HEK293 (cell line): ENCODE measurements around the gene CDYL.

Experiments
- CTCF ChIA-PET: fragments of 350-600 bp; formaldehyde crosslinking; extraction: SDS; loops from one replicate; lab custom pipeline; 2021; ENCODE audit warnings: antibody characterized with exemption; lab: Yijun Ruan, JAX
- POLR2A ChIA-PET: fragments of 300-600 bp; formaldehyde crosslinking; extraction: SDS; loops from one replicate; lab custom pipeline; 2020; ENCODE audit warnings: antibody characterized with exemption, inconsistent platforms; lab: Yijun Ruan, JAX
- H3K27ac ChIP-seq: fragments of 200-500 bp; sonication (Bioruptor generic); 2 replicates; pipeline ENCODE4 v1.5.1; 2014; ENCODE audit warnings: low read depth, low read length, control low read depth, inconsistent platforms; ENCODE audit errors: extremely low read depth
- H3K36me3 ChIP-seq, 2 experiments: fragments of 200-500 bp in 1 of 2; sonication (Bioruptor generic) in 1 of 2; 1 replicate in 1 of 2; 2 replicates in 1 of 2; pipeline ENCODE4 v1.5.1; 2014 to 2017; ENCODE audit warnings: inconsistent platforms in 2 of 2, low read length in 2 of 2; ENCODE audit not compliant: control insufficient read depth in 2 of 2, insufficient read depth in 1 of 2
- H3K4me1 ChIP-seq: fragments of 200-500 bp; sonication (Bioruptor generic); 2 replicates; pipeline ENCODE4 v1.5.1; 2014; ENCODE audit warnings: mild to moderate bottlenecking, low read length, inconsistent platforms; ENCODE audit not compliant: control insufficient read depth, insufficient read depth
- H3K4me3 ChIP-seq: 2 replicates; pipeline ENCODE4 v1.5.1; 2011; ENCODE audit warnings: low read depth, mild to moderate bottlenecking, control low read depth, low read length, moderate library complexity
- H3K9me3 ChIP-seq: fragments of 200-500 bp; sonication (Bioruptor generic); 2 replicates; pipeline ENCODE4 v1.5.1; 2014; ENCODE audit warnings: low read depth, low read length, inconsistent platforms; ENCODE audit not compliant: control insufficient read depth, insufficient read depth
- FEZF1 ChIP-seq: fragments of 450-650 bp; formaldehyde crosslinking; IDR thresholded peaks from 2 replicates; pipeline ENCODE4 v1.5.1; 2016; ENCODE audit warnings: missing biosample characterization, missing genetic modification characterization
- KLF1 ChIP-seq: fragments of 450-650 bp; formaldehyde crosslinking; IDR thresholded peaks from 2 replicates; pipeline ENCODE4 v1.5.1; 2016; ENCODE audit warnings: missing biosample characterization, missing genetic modification characterization
- KLF16 ChIP-seq: fragments of 450-650 bp; formaldehyde crosslinking; IDR thresholded peaks from 2 replicates; pipeline ENCODE4 v1.5.1; 2017; ENCODE audit warnings: missing biosample characterization, missing genetic modification characterization
- KLF9 ChIP-seq: fragments of 450-650 bp; formaldehyde crosslinking; IDR thresholded peaks from 2 replicates; pipeline ENCODE4 v1.5.1; 2016; ENCODE audit warnings: missing biosample characterization, missing genetic modification characterization, low read depth
- OSR2 ChIP-seq: fragments of 450-650 bp; formaldehyde crosslinking; IDR thresholded peaks from 2 replicates; pipeline ENCODE4 v1.5.1; 2016; ENCODE audit warnings: missing biosample characterization, missing genetic modification characterization
- PRDM6 ChIP-seq: fragments of 450-650 bp; formaldehyde crosslinking; IDR thresholded peaks from 2 replicates; pipeline ENCODE4 v1.5.1; 2017; ENCODE audit warnings: missing biosample characterization, missing genetic modification characterization
- SP7 ChIP-seq: fragments of 450-650 bp; formaldehyde crosslinking; IDR thresholded peaks from 2 replicates; pipeline ENCODE4 v1.5.1; 2016; ENCODE audit warnings: missing biosample characterization, missing genetic modification characterization
- TRIM28 ChIP-seq: IDR thresholded peaks from 2 replicates; pipeline ENCODE4 v1.6.1; 2011; ENCODE audit warnings: low read length, control low read depth, borderline replicate concordance
- WT1 ChIP-seq: fragments of 450-650 bp; formaldehyde crosslinking; IDR thresholded peaks from 2 replicates; pipeline ENCODE4 v1.5.1; 2016; ENCODE audit warnings: missing biosample characterization, missing genetic modification characterization
- YY1 ChIP-seq: fragments of 450-650 bp; formaldehyde crosslinking; IDR thresholded peaks from 2 replicates; pipeline ENCODE4 v1.5.1; 2018; ENCODE audit warnings: missing biosample characterization, missing genetic modification characterization
- ZBTB17 ChIP-seq: fragments of 450-650 bp; formaldehyde crosslinking; IDR thresholded peaks from 2 replicates; pipeline ENCODE4 v1.5.1; 2016; ENCODE audit warnings: missing biosample characterization, missing genetic modification characterization
- ZFHX2 ChIP-seq: fragments of 450-650 bp; formaldehyde crosslinking; conservative IDR thresholded peaks from 2 replicates; pipeline ENCODE4 v1.5.1; 2016; ENCODE audit warnings: missing biosample characterization, missing genetic modification characterization
- ZNF18 ChIP-seq: fragments of 450-650 bp; formaldehyde crosslinking; IDR thresholded peaks from 2 replicates; pipeline ENCODE4 v1.5.1; 2016; ENCODE audit warnings: missing biosample characterization, missing genetic modification characterization
- ZNF202 ChIP-seq: fragments of 450-650 bp; formaldehyde crosslinking; IDR thresholded peaks from 2 replicates; pipeline ENCODE4 v1.5.1; 2016; ENCODE audit warnings: missing biosample characterization, missing genetic modification characterization, borderline replicate concordance
- ZNF423 ChIP-seq: fragments of 450-650 bp; formaldehyde crosslinking; IDR thresholded peaks from 2 replicates; pipeline ENCODE4 v1.5.1; 2016; ENCODE audit warnings: missing biosample characterization, missing genetic modification characterization
- ZNF48 ChIP-seq: fragments of 450-650 bp; formaldehyde crosslinking; IDR thresholded peaks from 2 replicates; pipeline ENCODE4 v1.5.1; 2016; ENCODE audit warnings: missing biosample characterization, missing genetic modification characterization
- ZSCAN23 ChIP-seq: fragments of 450-650 bp; formaldehyde crosslinking; IDR thresholded peaks from 2 replicates; pipeline ENCODE4 v1.5.1; 2016; ENCODE audit warnings: missing biosample characterization, missing genetic modification characterization
- TF ChIP-seq, protein P1 (sequence below): fragments of 450-650 bp; formaldehyde crosslinking; IDR thresholded peaks from 2 replicates; pipeline ENCODE4 v1.5.1; 2017; ENCODE audit warnings: missing biosample characterization, missing genetic modification characterization
- TF ChIP-seq, protein P2 (sequence below): fragments of 450-650 bp; formaldehyde crosslinking; IDR thresholded peaks from 2 replicates; pipeline ENCODE4 v1.5.1; 2016; ENCODE audit warnings: missing biosample characterization, missing genetic modification characterization

Gene CDYL

DNA sequence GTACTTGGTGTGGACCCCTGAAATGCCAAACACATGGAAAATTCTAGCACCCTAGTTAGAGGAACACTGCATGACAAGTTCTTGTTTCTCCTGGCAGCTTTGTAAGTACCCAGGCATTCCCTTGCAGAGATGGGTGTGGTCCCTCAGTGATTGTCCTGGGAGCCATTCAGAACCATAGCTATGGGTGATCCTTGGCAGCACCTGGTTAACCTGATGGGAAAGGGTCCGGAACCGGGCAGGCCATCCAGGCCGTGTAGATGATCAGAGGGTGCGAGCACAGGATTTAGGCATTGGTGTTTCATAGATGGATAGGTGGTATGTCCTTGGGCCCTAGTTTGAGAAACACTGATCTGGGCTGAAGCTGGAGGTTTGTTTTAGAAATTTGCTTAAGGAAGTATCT is 131.9 kb downstream of the CDYL start:
- peaks cover 0 to 3% of the 10 kb centered on the region in 2 experiments; a peak in 1 of 3 replicates for H3K36me3 ChIP-seq
- TF ChIP-seq PRDM6 (no peak), KLF1 (tag by site-specific recombination) (0 out of 2 replicates have a peak, but pooled peaks have one; percentile 17), YY1 (tag by site-specific recombination) (no peak), KLF9 (tag by site-specific recombination) (0 out of 2 replicates have a peak, but pooled peaks have one; percentile 28), ZNF48 (tag by site-specific recombination) (no peak), ZBTB17 (tag by site-specific recombination) (peak; percentile 56; the same call in 1 of the 2 replicates)
- TF ChIP-seq, protein P1, sequence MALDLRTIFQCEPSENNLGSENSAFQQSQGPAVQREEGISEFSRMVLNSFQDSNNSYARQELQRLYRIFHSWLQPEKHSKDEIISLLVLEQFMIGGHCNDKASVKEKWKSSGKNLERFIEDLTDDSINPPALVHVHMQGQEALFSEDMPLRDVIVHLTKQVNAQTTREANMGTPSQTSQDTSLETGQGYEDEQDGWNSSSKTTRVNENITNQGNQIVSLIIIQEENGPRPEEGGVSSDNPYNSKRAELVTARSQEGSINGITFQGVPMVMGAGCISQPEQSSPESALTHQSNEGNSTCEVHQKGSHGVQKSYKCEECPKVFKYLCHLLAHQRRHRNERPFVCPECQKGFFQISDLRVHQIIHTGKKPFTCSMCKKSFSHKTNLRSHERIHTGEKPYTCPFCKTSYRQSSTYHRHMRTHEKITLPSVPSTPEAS (tag by site-specific recombination) = no peak
- H3K27ac ChIP-seq = no peak overlapping the region
- CTCF ChIA-PET = interaction anchor here (0.6 to 0.9 kb wide), 4 partner anchors 100 to 262 kb away, joined by 3 to 4 read pairs (median 3); no protein-coding TSS in a partner anchor
- no peaks in the 10 kb centered on the region for H3K9me3 ChIP-seq
- H3K4me3 ChIP-seq = no peak overlapping the region
- POLR2A ChIA-PET = no interaction called here
- peaks cover 18% of the 10 kb centered on the region for H3K4me1 ChIP-seq

DNA sequence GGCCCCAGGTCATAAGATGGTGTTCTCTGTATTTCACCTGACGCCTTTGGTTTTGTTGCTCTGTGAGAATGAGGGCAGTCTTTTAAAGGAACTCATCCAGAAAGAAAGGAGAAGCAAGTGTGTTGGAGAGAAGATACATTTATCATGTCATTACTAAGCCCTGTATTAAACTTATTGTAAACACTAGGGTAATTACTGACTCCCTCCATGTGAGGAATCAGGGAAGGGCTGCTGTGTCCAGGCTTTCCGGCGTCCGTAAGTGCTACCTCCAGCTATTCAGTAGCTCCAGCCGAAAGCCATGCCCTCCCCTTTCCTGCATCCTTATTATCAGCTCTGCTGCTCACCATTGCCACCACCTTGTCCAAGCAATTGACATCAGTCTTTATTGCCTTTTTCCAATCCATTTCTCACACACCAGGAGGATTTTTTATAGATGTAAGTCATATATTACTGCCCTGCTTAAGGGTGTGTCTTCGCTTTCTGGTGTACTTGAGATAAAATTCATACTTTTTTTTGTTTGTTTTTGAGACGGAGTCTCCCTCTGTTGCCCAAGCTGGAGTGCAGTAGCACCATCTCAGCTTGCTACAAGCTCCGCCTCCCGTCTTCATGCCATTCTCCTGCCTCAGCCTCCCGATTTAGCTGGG is 133.0 kb downstream of the CDYL start:
- Histone ChIP-seq H3K9me3 (no peaks in the 10 kb centered on the region), H3K27ac (no peak overlapping the region; the same call in 1 of the 2 replicates), H3K4me1 (peaks cover 18% of the 10 kb centered on the region), H3K36me3 (peaks cover 0 to 3% of the 10 kb centered on the region in 2 experiments; a peak in 1 of 3 replicates), H3K4me3 (no peak overlapping the region)
- TF ChIP-seq OSR2 (tag by site-specific recombination) (peak; percentile 82), ZNF423 (tag by site-specific recombination) (no peak), SP7 (tag by site-specific recombination) (peak; percentile 75), WT1 (peak; percentile 76), KLF16 (tag by site-specific recombination) (no peak), ZNF202 (no peak), ZSCAN23 (tag by site-specific recombination) (no peak), ZFHX2 (tag by site-specific recombination) (no peak), TRIM28 (peak; percentile 39; the same call in 1 of the 2 replicates), ZNF18 (tag by site-specific recombination) (0 out of 2 replicates have a peak, but pooled peaks have one; percentile 30), FEZF1 (tag by site-specific recombination) (peak; percentile 10; the same call in 1 of the 2 replicates)
- TF ChIP-seq, protein P2, sequence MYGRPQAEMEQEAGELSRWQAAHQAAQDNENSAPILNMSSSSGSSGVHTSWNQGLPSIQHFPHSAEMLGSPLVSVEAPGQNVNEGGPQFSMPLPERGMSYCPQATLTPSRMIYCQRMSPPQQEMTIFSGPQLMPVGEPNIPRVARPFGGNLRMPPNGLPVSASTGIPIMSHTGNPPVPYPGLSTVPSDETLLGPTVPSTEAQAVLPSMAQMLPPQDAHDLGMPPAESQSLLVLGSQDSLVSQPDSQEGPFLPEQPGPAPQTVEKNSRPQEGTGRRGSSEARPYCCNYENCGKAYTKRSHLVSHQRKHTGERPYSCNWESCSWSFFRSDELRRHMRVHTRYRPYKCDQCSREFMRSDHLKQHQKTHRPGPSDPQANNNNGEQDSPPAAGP (tag by site-specific recombination) = peak; percentile 44; the same call in 1 of the 2 replicates
- POLR2A ChIA-PET = no interaction called here
- CTCF ChIA-PET = interaction anchor here (0.6 kb wide), 1 partner anchor 17 kb away, joined by 5 read pairs; no protein-coding TSS in a partner anchor
